DND-41 (cell line): ENCODE measurements around the gene FUS.

ENCODE experiments used
- ATAC-seq: fragments of 200-7000 bp; cut with Tn5 transposase; 3 replicates; pipeline ENCODE4 v1.9.1; 2021; ENCODE audit warnings: low read depth; ENCODE audit not compliant: insufficient read depth
- DNase-seq: peaks from one replicate; pipeline ENCODE4 v3.0.0-alpha.2; 2020
- H2AFZ ChIP-seq: 2 replicates; pipeline ENCODE4 v1.6.0; 2012; ENCODE audit warnings: low read depth, low read length
- H3K27ac ChIP-seq: 2 replicates; pipeline ENCODE4 v1.5.1; 2012; ENCODE audit warnings: low read length, inconsistent platforms
- H3K27me3 ChIP-seq: fragments of 200-600 bp; sonication (generic); 2 replicates; pipeline ENCODE4 v1.6.0; 2012; ENCODE audit warnings: low read length, mild to moderate bottlenecking, inconsistent platforms; ENCODE audit not compliant: insufficient read depth, poor library complexity
- H3K36me3 ChIP-seq: 2 replicates; pipeline ENCODE4 v1.5.1; 2012; ENCODE audit warnings: low read length, inconsistent platforms; ENCODE audit not compliant: insufficient read depth
- H3K4me1 ChIP-seq: 2 replicates; pipeline ENCODE4 v1.5.1; 2012; ENCODE audit warnings: mild to moderate bottlenecking, low read length; ENCODE audit not compliant: insufficient read depth
- H3K4me2 ChIP-seq: 2 replicates; pipeline ENCODE4 v1.6.0; 2012; ENCODE audit warnings: mild to moderate bottlenecking, moderate library complexity, low read length, inconsistent platforms; ENCODE audit not compliant: insufficient read depth
- H3K4me3 ChIP-seq, 2 experiments: fragments of 200-600 bp in 1 of 2; shearing (Covaris generic) in 1 of 2; 2 replicates each; pipeline ENCODE4 v1.5.1; 2012 to 2016; ENCODE audit warnings: inconsistent platforms in 2 of 2, low read length in 2 of 2, mild to moderate bottlenecking in 2 of 2, low read depth in 1 of 2, moderate library complexity in 1 of 2
- H3K79me2 ChIP-seq: 2 replicates; pipeline ENCODE4 v1.6.0; 2012; ENCODE audit warnings: low read length, inconsistent platforms; ENCODE audit not compliant: insufficient read depth
- H3K9ac ChIP-seq: 2 replicates; pipeline ENCODE4 v1.6.0; 2012; ENCODE audit warnings: low read depth, mild to moderate bottlenecking, inconsistent platforms, low read length, moderate library complexity
- H3K9me3 ChIP-seq: 2 replicates; pipeline ENCODE4 v1.5.1; 2012; ENCODE audit warnings: low read length, moderate library complexity, mild to moderate bottlenecking, inconsistent platforms; ENCODE audit not compliant: insufficient read depth, severe bottlenecking
- H4K20me1 ChIP-seq: 2 replicates; pipeline ENCODE4 v1.6.0; 2012; ENCODE audit warnings: low read length; ENCODE audit not compliant: insufficient read depth
- CTCF ChIP-seq: IDR thresholded peaks from 2 replicates; pipeline ENCODE4 v1.5.1; 2012; ENCODE audit warnings: borderline replicate concordance, low read length, moderate library complexity, mild to moderate bottlenecking; ENCODE audit not compliant: poor library complexity, severe bottlenecking; ENCODE audit errors: extremely low read depth
- EZH2 ChIP-seq: IDR thresholded peaks from 3 replicates; pipeline ENCODE4 v1.6.1; 2012; ENCODE audit warnings: borderline replicate concordance, low read depth, mild to moderate bottlenecking, moderate library complexity, low read length, inconsistent platforms; ENCODE audit not compliant: severe bottlenecking

Gene FUS

GRCh38 chr16:31189412-31189778 is 9.5 kb downstream of the FUS start:
- Histone ChIP-seq H3K9me3 (no peaks in the 10 kb centered on the region), H3K4me2 (no peak overlapping the region), H3K27me3 (no peaks in the 10 kb centered on the region), H3K9ac (no peak overlapping the region), H3K4me3 (no peak overlapping the region), H3K36me3 (peaks cover 100% of the 10 kb centered on the region), H2AFZ (no peak overlapping the region), H3K4me1 (peaks cover 12% of the 10 kb centered on the region; the same call in 1 of the 2 replicates), H4K20me1 (peaks cover 99% of the 10 kb centered on the region), H3K27ac (no peak overlapping the region), H3K79me2 (peaks cover 83% of the 10 kb centered on the region)
- TF ChIP-seq CTCF (no peak), EZH2 (no peak)
- ATAC-seq (no peak), DNase-seq (no peak)

- H3K79me2 ChIP-seq, result peaks cover 77% of the 10 kb centered on the region
Observed at GRCh38 chr16:31190061-31190460, 10.1 kb downstream of the FUS start.

GRCh38 chr16:31190818-31191444 is 11.0 kb downstream of the FUS start:
- Histone ChIP-seq H3K9me3 (no peaks in the 10 kb centered on the region), H3K4me3 (no peak overlapping the region), H4K20me1 (peaks cover 97% of the 10 kb centered on the region), H3K9ac (no peak overlapping the region), H3K4me2 (no peak overlapping the region), H2AFZ (no peak overlapping the region), H3K36me3 (peaks cover 100% of the 10 kb centered on the region), H3K27me3 (no peaks in the 10 kb centered on the region), H3K79me2 (peaks cover 68% of the 10 kb centered on the region), H3K27ac (no peak overlapping the region), H3K4me1 (peaks cover 4% of the 10 kb centered on the region; the same call in 1 of the 2 replicates)
- no peak for TF ChIP-seq EZH2
- TF ChIP-seq CTCF, result no peak
- DNase-seq (no peak), ATAC-seq (no peak)

More at GRCh38 chr16:31190061-31190460, 10.1 kb downstream of the FUS start:
- H3K4me3 ChIP-seq, result no peak overlapping the region
- H3K27ac ChIP-seq, result no peak overlapping the region
- peaks cover 100% of the 10 kb centered on the region for H3K36me3 ChIP-seq
- no peak overlapping the region for H2AFZ ChIP-seq
- no peak for DNase-seq
- ATAC-seq, result no peak
- peaks cover 98% of the 10 kb centered on the region for H4K20me1 ChIP-seq
- no peaks in the 10 kb centered on the region for H3K9me3 ChIP-seq
- TF ChIP-seq EZH2 (no peak), CTCF (no peak)
- no peak overlapping the region for H3K4me2 ChIP-seq
- peaks cover 9% of the 10 kb centered on the region; the same call in 1 of the 2 replicates for H3K4me1 ChIP-seq
- H3K9ac ChIP-seq, result no peak overlapping the region
- H3K27me3 ChIP-seq, result no peaks in the 10 kb centered on the region
